Activated naive CD4-positive, alpha-beta T cell treated with anti-CD3 and anti-CD28 coated beads, Interleukin-2, amount 50 U/mL, for 16 hours (primary cell): Measurements from ENCODE around the gene PCNX3.

ENCODE experiments used
- DNase-seq: peaks from one replicate; pipeline ENCODE4 v3.0.0-alpha.2; 2020

PCNX3 gene

DNA sequence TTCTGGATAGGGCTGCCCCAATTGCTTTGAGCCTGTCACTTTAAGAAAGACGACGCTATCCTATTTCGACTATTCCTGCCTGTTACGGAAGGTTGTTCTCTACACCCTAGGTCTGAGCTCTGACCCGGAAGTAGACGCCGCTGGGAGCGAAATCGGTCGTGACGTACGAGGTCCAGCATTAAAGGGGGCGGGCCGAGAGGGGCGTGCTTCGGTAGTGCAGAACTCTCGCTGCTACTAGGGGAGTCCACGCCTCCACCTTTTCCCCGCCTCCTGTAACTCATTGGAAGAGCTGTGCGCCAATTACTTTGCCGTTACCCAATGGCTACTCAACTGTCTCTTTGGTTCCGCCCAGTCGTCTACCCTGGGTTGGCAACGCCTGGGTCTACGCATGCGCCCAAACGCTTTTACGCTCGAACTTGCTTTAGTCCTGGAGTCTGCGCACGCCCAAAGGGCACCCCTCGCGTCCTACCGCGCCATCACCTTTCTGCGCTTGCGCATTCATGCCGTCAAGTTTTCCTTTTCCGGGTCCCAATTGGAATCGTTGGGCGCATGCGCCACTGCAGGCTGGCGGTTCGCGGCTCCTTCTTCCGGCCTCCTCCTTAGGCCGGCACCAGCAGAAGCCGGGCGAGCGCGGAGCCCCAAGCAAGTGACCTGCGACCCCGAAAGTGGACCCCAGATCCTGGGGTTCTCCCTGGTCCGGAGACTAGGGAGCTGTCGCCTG lies at the start of gene PCNX3:
TSS of gene PCNX3 (plus strand) at position 548 of the 721 bp plus-strand sequence. CDS start 536 bp downstream, outside the sequence.
- peak; percentile 100 for DNase-seq

DNA sequence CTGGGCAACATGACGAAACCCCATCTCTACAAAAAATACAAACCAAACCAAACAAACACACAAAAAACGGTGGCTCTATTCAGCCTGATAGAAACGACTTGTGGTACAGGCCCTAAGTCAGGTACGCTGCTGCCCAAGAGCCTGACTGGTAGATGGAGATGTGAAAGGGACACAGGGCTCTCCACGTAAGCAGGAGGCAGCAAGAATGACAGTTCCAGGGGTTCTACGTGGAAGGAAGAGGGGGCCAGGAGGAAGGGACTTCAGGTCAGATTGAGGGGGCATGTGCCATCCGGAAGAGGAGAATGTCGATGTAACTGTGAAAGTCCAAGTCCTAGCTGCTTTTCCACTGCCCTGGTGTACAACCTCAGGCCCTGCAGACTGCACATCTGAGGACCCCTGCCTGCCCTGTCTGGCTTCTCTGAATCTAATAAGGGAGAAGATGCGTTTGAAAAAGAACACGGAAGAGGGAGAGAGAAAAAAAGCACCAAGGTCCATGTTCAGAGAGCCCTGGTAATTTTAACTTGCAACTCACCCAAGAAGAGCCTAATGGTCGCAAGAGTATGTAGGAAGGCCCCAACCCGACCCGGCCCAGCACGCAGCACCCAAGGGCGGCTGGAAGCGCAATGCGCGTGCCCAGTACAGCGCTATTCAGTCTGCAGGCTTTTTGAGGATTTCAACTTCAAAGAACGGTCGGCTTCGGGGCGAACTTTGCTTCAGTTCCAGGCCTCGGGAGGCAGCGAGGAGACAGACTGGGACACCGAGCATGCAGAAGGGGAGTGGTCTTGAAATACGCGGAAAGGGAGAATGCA lies 46.2 kb upstream of the PCNX3 start:
- no peak for DNase-seq

DNA sequence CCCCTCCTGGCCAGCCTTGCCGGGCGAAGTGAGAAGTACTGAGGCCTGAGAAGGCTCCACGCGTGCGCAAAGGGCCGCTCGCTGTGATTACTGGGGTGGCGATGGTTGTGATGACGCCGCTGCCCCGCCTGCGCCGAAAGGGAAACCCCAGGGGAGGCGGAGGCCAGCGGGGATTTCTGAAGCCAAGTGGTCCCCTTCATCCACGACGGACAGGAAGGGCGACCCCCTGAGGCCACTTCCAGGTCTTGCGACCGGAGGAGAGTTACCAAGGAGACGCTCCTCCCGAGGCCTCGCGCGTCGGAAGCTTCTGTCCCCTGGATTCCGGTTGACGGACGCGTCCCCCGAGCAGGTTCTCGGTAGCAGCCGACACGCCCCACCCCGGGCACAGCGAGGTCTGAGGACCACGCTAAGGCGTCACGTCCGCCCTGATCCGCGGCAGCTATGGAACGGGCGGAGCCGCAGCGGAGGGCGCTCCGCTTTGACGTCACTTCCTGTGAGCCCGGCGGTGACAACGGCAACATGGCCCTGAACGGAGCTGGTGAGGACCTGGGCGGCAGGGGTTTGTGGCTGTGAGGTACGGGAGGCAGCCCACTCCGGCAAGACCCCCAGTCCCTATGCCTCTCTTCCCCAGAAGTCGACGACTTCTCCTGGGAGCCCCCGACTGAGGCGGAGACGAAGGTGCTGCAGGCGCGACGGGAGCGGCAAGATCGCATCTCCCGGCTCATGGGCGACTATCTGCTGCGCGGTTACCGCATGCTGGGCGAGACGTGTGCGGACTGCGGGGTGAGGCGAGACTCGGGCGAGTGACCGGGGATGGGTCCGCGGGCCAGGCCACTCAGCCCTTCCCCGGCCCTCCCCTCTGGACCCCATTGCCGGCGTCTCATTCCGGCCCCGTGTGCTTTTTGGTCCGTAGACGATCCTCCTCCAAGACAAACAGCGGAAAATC lies 45.3 kb upstream of the PCNX3 start, which contains the start of gene ZNRD2:
TSS of gene ZNRD2 (plus strand) at position 505 of the 946 bp plus-strand sequence. CDS start at position 520, 15 bp downstream.
- peak; percentile 99 for DNase-seq

DNA sequence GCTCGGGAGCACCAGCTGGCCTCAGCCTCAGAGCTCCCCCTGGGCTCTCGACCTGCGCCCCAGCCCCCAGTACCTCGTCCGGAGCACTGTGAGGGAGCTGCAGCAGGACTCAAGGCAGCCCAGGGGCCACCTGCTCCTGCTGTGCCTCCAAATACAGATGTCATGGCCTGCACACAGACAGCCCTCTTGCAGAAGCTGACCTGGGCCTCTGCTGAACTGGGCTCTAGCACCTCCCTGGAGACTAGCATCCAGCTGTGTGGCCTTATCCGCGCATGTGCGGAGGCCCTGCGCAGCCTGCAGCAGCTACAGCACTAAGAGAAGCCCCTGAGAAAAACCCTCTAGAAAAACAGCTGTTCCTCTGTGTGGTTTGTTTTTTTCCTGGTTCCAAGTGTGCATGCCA lies 44.2 kb upstream of the PCNX3 start:
- no peak for DNase-seq

DNA sequence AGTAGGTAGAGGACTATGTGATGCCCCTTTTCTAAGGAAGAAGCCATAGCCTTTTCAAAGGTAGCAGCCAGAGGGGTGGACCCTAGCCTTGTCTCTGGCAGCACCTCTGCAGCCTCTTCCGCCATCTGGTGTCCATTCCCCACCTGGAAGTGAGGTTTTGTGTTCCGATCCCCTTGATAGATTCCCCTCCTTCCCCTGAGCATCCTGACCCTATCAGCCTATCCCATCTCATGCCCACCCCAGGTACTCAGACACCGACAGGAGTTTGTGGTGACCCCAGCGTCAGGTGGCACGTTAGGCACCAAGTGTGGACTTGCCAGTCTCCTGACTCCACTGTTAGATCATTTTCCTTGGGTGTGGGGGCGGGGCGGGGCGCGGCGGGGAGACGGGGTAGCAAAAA lies 43.6 kb upstream of the PCNX3 start:
- no peak for DNase-seq

DNA sequence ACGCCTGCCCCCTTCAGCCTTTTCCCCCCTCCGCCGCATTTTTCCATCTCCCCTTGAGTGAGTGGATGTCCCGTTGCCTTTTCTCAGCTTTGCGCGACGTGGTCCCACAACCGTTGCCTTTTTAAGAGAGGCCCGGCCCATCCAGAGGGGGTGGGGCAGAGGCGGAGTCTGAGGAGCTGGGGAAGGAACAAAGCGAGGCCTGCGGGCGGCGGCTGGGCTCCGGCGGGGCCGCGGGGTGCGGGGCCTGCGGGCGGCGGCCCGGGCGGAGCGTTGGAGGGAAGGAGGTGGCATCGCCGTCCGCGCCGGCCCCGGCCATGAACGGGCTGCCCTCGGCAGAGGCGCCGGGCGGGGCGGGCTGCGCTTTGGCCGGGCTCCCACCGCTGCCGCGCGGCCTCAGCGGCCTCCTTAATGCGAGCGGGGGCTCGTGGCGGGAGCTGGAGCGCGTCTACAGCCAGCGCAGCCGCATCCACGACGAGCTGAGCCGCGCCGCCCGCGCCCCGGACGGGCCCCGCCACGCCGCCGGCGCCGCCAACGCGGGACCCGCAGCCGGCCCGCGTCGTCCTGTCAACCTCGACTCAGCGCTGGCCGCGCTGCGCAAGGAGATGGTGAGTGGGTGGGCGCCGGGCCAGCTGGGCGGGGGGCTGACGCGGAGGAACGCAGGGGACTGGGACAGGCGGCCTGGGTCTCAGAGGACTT lies 43.1 kb upstream of the PCNX3 start, which contains the start of gene FAM89B:
TSS of gene FAM89B (plus strand) at position 183 of the 696 bp plus-strand sequence. CDS start at position 315, 132 bp downstream.
- DNase-seq, result peak; percentile 89

DNA sequence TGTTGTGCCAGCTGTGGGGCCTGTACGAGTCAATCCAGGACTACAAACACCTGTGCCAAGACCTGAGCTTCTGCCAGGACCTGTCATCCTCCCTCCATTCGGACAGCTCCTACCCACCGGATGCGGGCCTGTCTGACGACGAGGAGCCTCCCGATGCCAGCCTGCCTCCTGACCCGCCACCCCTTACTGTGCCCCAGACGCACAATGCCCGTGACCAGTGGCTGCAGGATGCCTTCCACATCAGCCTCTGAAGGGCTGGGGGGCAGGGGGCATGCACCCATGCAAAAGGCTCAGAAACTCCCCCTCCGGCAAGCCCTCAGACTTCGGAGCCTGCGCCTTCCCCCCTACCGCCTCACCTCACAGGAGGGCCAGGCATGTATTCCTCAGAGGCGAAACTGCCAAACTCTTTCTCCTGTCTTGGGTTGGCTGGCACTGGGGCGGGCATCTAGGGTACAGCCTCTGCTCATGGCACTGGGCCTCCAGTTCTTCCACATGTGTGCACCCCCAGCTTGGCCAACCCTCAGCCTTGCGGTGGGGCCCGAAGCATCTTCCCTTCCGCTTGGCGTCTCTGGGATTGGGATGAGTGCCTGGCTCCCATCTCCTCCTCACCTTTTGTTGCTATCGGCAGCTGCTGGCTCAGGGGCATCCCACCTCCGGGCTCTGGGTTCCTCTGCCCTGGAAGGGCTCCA lies 42.0 kb upstream of the PCNX3 start:
- no peak for DNase-seq

DNA sequence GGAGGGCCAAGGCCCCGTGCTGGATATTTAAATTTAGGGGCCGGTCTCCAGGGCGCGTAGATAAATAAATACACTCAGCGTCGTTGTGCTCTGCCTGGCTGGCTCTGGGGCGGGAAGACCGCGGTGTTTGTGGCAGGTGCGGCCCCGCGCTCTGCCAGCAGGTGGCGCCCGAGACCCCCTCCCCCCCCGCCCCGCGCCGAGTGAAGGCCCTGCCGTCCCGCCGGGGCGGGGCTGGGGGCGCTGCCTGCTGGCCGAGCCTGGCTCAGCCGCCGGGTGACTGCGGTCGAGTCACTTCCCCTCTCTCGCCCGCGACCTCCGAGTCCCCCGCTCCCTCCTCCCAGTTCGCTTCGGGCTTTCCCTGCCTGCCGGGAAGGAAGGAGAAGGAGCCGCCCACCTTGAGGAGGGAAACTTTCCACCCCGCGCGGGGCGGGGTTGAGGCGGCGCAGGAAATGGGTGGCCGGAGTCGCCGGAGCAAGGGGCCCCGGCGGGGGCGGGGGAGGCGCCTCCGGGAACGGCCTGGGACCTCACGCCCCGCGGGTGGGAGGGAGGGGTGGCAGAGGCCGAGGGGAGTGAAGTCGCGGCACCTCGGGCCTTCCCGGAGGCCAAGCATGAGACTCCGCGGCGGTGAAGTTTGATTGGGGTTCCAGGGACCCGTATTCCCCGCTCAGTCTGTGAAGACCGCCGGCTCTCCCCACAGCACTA lies 41.3 kb upstream of the PCNX3 start:
- peak; percentile 78 for DNase-seq

DNA sequence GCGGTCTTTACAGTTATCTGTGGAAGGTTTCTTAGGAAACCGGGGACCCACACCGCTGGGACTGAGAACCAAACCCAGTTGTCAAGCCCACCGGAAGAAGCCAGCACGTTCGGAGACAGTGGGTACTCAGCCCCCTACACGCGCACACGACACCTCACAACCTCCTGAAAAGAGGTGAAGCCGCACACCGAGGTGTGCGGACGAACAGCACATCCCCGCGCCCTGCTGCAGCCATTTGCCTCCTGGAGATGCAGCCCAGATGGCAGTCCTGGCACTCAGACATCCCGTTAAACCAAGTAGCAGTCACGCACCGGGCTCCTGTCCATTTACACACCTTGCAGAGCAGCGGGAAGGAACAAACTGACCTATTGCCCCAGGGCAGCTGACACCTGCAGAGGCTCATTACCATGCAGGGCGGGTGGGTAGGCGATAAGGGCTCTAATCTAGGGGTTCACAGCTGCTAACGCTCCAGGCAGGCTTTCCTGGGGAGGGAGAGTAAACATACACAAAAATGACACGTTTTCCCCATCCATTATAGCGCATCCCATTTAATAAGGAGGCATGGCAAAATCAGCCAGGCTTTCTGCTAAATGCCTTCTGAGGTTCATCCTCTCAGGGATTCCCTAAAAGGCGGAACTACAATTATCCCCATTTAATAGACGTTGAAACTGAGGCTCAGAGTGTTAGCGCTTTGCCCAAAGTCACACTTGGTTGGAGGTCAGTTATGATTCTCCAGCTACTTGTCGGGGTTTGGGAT lies 40.6 kb upstream of the PCNX3 start:
- DNase-seq, result peak; percentile 43

DNA sequence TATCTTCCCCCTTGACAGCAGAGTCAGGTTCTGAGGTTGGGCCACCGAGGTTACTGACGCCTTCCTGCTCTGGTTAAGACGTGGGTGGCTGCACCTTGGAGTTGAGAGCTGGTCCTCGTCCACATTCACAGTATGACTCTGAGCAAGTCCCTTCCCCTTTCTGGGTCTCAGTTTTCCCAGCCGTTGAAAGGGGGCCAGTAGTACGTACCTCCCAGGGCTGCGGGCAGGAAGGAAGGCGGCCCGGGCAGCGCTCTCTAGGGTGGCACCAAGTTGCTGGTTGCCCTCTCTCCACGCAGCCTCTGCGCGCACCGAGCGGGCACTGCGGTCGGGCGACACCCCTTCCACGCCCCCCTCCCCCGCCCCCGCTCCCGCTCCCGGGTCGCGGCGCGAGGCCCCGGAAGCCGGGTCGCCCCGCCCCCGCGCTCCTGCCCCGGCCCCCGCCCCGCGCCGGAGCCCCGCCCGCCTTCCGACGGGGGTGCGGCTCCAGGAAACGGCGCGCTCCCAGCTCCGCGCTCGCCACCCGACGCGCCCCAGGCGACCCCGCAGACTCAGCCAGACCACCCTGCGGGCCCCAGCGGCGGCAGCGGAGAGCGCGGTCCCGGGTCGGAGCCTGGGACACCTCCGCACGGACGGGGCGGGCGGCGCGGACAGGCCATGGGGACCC lies 39.9 kb upstream of the PCNX3 start, which contains the start of gene EHBP1L1:
TSS of gene EHBP1L1 (plus strand) at position 486 of the 664 bp plus-strand sequence. CDS start 250 bp downstream, outside the sequence.
- peak; percentile 71 for DNase-seq

DNA sequence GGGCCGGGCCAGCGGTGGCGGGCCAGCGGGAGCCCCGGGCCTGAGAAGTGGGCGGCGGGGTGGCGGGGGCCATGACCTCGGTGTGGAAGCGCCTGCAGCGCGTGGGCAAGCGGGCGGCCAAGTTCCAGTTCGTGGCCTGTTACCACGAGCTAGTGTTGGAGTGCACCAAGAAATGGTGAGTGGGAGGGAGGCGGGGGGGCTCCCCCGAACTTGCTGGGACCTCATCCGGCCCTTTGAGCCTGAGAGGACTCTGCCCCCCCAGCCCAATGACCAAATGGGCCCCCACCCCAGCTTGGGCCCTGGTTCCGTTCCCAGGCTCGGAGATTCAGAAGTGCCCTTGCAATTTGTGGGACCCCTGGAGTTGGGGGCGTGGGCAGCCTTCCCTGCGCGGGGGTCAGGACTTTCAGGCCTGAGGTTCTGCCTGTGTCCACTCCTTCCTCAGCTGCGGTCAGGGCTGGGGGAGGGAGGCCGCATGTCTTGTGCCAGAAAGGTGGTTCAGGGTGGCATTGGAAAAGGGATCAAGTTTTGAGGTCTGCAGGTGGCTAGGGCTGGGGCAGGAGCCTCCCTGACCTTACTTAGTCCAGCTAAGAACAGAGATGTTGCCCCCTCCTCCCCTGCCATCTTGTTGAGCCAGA lies 39.2 kb upstream of the PCNX3 start:
- DNase-seq, result no peak

DNA sequence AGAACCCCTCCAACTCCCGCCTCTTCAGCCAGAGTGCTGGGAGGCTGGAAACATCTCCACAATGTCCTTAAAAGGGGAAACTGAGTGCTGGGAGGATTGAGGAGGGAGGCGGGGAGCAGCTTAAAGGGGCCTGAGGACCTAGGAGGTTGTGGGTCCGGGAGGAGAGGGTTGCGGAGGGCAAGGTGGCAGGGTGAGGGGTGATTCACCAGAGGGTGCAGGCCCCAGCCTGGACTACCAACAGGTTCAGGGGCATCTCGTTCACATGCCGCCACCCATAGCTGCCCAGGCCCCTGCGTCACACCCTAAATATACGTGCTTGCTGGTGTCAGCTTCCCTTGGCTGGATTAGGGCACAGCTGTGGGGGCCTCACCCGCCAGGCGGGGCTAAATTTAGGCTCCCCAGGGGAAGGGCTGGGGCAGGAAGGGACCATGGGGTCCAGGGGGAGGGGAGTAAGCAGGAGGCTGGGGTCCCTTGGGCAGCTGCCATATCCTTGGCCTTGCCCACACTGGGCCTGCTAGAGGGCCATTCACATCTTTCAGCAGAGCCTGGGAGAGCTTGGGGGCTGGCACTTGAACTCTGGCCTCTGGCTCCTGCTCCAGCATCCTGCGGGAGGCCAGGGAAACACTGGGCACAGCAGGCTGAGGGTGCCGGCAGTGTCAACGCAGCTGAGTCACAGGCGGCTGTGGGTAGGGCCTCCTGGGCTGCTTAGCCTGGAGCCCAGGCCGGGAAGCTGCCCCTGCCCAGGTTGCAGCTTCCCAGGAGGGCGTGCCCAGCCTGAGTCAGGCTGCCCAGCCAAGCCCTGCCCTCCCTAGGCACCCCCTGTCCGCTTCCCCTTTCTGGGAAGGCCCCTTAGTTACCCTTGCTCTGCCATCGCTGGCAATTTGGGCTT lies 38.5 kb upstream of the PCNX3 start:
- DNase-seq, result no peak

DNA sequence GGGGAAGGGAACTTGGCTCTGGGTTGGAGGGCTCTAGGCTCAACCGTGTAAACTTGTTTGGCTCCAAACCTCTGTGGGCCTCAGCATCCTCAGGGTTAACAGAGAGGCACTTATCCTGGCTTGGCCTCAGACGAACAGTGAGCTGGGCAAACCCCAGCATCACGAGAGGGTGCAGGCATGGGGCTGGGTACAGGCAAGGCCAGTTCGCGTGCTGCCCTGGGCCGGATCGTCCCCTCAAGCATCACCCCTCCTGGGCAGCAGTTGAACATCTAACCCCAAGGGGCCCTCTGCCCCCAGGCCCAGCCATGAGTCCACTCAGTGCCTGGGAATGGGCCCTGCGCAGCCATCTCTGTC lies 37.8 kb upstream of the PCNX3 start:
- no peak for DNase-seq

DNA sequence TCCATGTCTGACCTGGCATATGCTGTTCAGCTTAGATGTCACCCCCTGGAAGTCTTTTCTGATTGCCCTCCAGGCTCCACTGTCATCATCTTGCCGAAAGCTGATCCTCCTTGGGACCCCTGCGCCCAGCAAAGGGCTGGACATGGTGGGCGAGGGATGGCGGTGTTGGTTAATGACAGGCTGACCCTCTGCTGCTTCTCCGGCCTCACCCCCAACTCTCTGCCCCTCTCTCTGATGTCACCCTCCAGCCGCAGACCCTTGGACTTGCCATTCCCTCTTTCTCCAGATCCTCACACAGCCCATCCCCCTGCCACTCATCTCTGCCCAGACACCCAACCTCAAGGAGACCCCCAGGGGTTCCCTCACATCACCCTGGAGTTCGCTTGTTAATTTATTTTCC lies 37.4 kb upstream of the PCNX3 start:
- no peak for DNase-seq

DNA sequence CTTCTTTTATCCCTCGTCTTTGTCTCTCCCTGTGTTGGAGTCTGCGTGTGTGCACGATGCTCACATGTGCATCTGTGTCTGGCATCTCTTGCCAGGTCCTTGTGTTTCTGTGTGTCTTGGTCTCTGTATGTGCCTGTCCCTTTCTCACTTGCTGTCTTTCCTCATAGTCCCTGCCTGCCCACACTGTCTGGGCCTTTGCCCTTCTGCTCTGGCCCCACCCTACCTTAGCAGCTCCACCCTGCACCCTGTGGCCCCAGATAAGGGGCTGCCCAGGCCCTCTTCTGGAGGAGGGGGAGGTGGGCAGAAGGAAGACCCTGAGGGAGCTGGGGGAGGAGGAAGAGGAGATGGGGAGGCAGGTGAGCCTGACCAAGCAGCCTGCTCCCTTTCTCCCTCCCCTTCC lies 36.9 kb upstream of the PCNX3 start:
- DNase-seq, result no peak

DNA sequence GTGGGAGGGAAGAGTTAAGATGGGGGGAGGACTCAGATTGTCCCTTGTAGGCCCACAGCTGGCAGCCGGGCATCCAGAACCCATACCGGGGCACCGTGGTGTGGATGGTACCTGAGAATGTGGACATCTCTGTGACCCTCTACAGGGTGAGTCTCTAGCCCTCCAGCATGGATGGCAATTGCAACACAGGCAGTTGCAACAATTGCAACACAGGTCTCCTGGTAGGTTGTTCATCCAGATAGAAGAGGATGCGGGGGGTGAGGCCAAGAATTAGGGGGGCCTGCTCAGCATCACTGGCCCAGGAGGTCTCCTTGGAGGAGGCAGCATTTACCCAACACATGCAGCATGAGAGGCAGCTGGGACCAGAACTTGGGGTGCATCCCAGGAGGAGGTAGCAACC lies 36.3 kb upstream of the PCNX3 start:
- DNase-seq, result no peak

DNA sequence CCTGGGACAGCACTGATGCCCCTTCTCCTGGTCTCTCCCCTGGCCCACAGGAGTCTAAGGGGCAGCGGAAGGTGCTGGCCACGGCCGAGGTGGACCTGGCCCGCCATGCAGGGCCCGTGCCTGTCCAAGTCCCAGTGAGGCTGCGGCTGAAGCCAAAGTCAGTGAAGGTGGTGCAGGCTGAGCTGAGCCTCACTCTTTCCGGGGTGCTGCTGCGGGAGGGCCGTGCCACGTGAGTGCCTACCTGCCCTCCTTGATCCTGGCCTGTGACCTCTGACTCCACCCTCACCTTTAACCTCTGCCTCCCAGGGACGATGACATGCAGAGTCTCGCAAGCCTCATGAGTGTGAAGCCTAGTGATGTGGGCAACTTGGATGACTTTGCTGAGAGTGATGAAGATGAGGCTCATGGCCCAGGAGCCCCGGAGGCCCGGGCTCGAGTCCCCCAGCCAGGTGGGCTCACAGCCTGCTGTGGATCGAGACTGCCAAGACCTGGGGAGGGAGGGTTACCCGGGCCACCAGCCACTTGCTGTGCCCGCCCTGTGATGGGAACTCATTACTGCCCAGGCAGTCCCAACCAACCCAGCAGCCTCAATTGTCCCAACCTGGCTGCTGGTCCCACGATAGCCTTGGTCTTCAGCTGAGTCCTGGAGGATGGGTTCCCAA lies 35.4 kb upstream of the PCNX3 start:
- no peak for DNase-seq
